IMR-90 (cell line): ENCODE data around the gene GNG2. TPM values are rescaled to one million over a fixed set of nuclear protein-coding genes. Genes with fewer than 3 reads are reported as not detected.

Experiments
- ATAC-seq: fragments of 200-7000 bp; cut with Tn5 transposase; 2 replicates; pipeline ENCODE4 v1.9.1; 2020; ENCODE audit warnings: low read depth, mild to moderate bottlenecking, moderate library complexity
- BruUV-seq: library from RNA; stranded (reverse); fragments of 400-500 nt; replicated peaks from 2 replicates; lab custom pipeline; 2021; lab: Mats Ljungman, UMichigan
- CTCF ChIA-PET: fragments of 300-600 bp; formaldehyde crosslinking; extraction: SDS; loops from one replicate; lab custom pipeline; 2021; ENCODE audit warnings: antibody characterized with exemption; lab: Yijun Ruan, JAX
- POLR2A ChIA-PET: fragments of 300-600 bp; sonication (Branson Sonifier 250); formaldehyde crosslinking; loops from one replicate; lab custom pipeline; 2022; ENCODE audit warnings: antibody characterized with exemption; ENCODE audit not compliant: unreplicated experiment; lab: Charles Lee
- DNase-seq: peaks from one replicate; pipeline ENCODE4 v3.0.0; 2013
- H2AFZ ChIP-seq: replicated peaks from 2 replicates; pipeline ENCODE3; 2013; ENCODE audit warnings: low read length, mild to moderate bottlenecking; ENCODE audit not compliant: poor library complexity
- H2AK5ac ChIP-seq: 2 replicates; pipeline ENCODE4 v1.6.1; 2013; ENCODE audit warnings: low read depth, low read length, inconsistent platforms
- H2AK9ac ChIP-seq: replicated peaks from 2 replicates; pipeline ENCODE3; 2013; ENCODE audit warnings: mild to moderate bottlenecking, low read depth, low read length, moderate library complexity; ENCODE audit not compliant: poor library complexity
- H2BK120ac ChIP-seq: 2 replicates; pipeline ENCODE4 v1.6.1; 2013; ENCODE audit warnings: low read depth, low read length, inconsistent platforms
- H2BK15ac ChIP-seq: 3 replicates; pipeline ENCODE4 v1.6.1; 2013; ENCODE audit warnings: low read depth, low read length, inconsistent platforms
- H2BK20ac ChIP-seq: 2 replicates; pipeline ENCODE4 v1.6.1; 2013; ENCODE audit warnings: low read depth, mild to moderate bottlenecking, inconsistent platforms, low read length, moderate library complexity
- H2BK5ac ChIP-seq: 2 replicates; pipeline ENCODE4 v1.6.1; 2013; ENCODE audit warnings: mild to moderate bottlenecking, low read depth, low read length, inconsistent platforms; ENCODE audit not compliant: poor library complexity, severe bottlenecking
- H3K14ac ChIP-seq: replicated peaks from 2 replicates; pipeline ENCODE4 v1.6.1; 2013; ENCODE audit warnings: low read depth, low read length, inconsistent platforms
- H3K18ac ChIP-seq: 2 replicates; pipeline ENCODE4 v1.6.1; 2013; ENCODE audit warnings: low read depth, low read length, control low read depth
- H3K23ac ChIP-seq: 2 replicates; pipeline ENCODE4 v1.6.1; 2013; ENCODE audit warnings: low read depth, low read length, inconsistent platforms
- H3K27ac ChIP-seq: 2 replicates; pipeline ENCODE4 v1.5.1; 2013; ENCODE audit warnings: mild to moderate bottlenecking, control low read depth, low read length; ENCODE audit not compliant: insufficient read depth
- H3K27me3 ChIP-seq: 2 replicates; pipeline ENCODE4 v1.6.1; 2013; ENCODE audit warnings: low read length; ENCODE audit not compliant: control insufficient read depth, insufficient read depth
- H3K36me3 ChIP-seq: 2 replicates; pipeline ENCODE4 v1.6.1; 2013; ENCODE audit warnings: low read length, mixed read lengths; ENCODE audit not compliant: control insufficient read depth, insufficient read depth
- H3K4ac ChIP-seq: 2 replicates; pipeline ENCODE4 v1.6.1; 2013; ENCODE audit warnings: low read depth, low read length, inconsistent platforms
- H3K4me1 ChIP-seq: 2 replicates; pipeline ENCODE4 v1.6.1; 2013; ENCODE audit warnings: low read length, mixed read lengths; ENCODE audit not compliant: control insufficient read depth, insufficient read depth
- H3K4me2 ChIP-seq: 2 replicates; pipeline ENCODE4 v1.6.1; 2013; ENCODE audit warnings: low read depth, mild to moderate bottlenecking, control low read depth, low read length, moderate library complexity
- H3K4me3 ChIP-seq: 2 replicates; pipeline ENCODE4 v1.5.1; 2013; ENCODE audit warnings: low read depth, mild to moderate bottlenecking, control low read depth, low read length, moderate library complexity; ENCODE audit not compliant: insufficient read depth
- H3K56ac ChIP-seq: 2 replicates; pipeline ENCODE4 v1.6.1; 2013; ENCODE audit warnings: low read length, inconsistent platforms; ENCODE audit not compliant: insufficient read depth; ENCODE audit errors: extremely low read depth
- H3K79me1 ChIP-seq, 2 experiments: 2 replicates each; pipeline ENCODE4 v1.6.1; 2013; ENCODE audit warnings: low read length in 2 of 2, inconsistent platforms in 1 of 2, low read depth in 1 of 2
- H3K9ac ChIP-seq: 2 replicates; pipeline ENCODE4 v1.6.1; 2013; ENCODE audit warnings: low read depth, low read length, control low read depth
- H3K9me1 ChIP-seq: 2 replicates; pipeline ENCODE4 v1.6.1; 2013; ENCODE audit warnings: low read length, inconsistent platforms; ENCODE audit not compliant: insufficient read depth
- H3K9me3 ChIP-seq: 2 replicates; pipeline ENCODE4 v1.6.1; 2013; ENCODE audit warnings: low read length; ENCODE audit not compliant: control insufficient read depth, insufficient read depth
- H4K20me1 ChIP-seq: 2 replicates; pipeline ENCODE4 v1.6.1; 2013; ENCODE audit warnings: low read length, inconsistent platforms; ENCODE audit not compliant: insufficient read depth
- H4K5ac ChIP-seq: 2 replicates; pipeline ENCODE4 v1.6.1; 2013; ENCODE audit warnings: mild to moderate bottlenecking, low read depth, low read length, control low read depth
- H4K8ac ChIP-seq, 2 experiments: 2 replicates each; pipeline ENCODE4 v1.6.1; 2013; ENCODE audit warnings: low read depth in 2 of 2, low read length in 2 of 2, control low read depth in 1 of 2, inconsistent platforms in 1 of 2
- H4K91ac ChIP-seq: 2 replicates; pipeline ENCODE4 v1.6.1; 2013; ENCODE audit warnings: low read depth, low read length, inconsistent platforms; ENCODE audit not compliant: insufficient read depth
- CEBPB ChIP-seq: IDR thresholded peaks from 2 replicates; pipeline ENCODE4 v1.6.1; 2012; ENCODE audit warnings: low read depth, low read length, improper control_type of control experiment
- FOS ChIP-seq: fragments of 150-350 bp; IDR thresholded peaks from 2 replicates; pipeline ENCODE4 v1.6.1; 2016; ENCODE audit warnings: low read depth, low read length
- MAFK ChIP-seq: IDR thresholded peaks from 2 replicates; pipeline ENCODE4 v1.6.1; 2012; ENCODE audit warnings: low read depth, low read length, improper control_type of control experiment
- MXI1 ChIP-seq: IDR thresholded peaks from 2 replicates; pipeline ENCODE4 v1.6.1; 2012; ENCODE audit warnings: low read depth, mild to moderate bottlenecking, low read length, moderate library complexity, borderline replicate concordance
- NFE2L2 ChIP-seq: fragments of 150-350 bp; IDR thresholded peaks from 2 replicates; pipeline ENCODE4 v1.6.1; 2016; ENCODE audit warnings: low read depth, mild to moderate bottlenecking, low read length
- RCOR1 ChIP-seq: IDR thresholded peaks from 2 replicates; pipeline ENCODE4 v1.6.1; 2012; ENCODE audit warnings: mild to moderate bottlenecking, low read length, improper control_type of control experiment; ENCODE audit not compliant: insufficient replicate concordance
- WGBS, 2 experiments: methylation state at CpG; one replicate each; pipeline versions ENCODE4 v1.1.5 to v1.1.7; 2013; ENCODE audit warnings: missing lambda C conversion rate in 2 of 2; ENCODE audit not compliant: insufficient read length in 1 of 2; ENCODE audit errors: extremely low coverage in 2 of 2; 5-methylcytosine and 5-hydroxymethylcytosine counted together
- dilution Hi-C: fragments of 300-500 bp; cut with HindIII; formaldehyde crosslinking; loops from one replicate; pipeline ENCODE4 v1.14.3; 2018; ENCODE audit warnings: low sequenced_read_pairs; ENCODE audit not compliant: unreplicated experiment
- in situ Hi-C: fragments of 300-500 bp; cut with MboI; formaldehyde crosslinking; loops from 3 replicates; pipeline ENCODE4 v1.14.3; 2019; ENCODE audit warnings: low sequenced_read_pairs, inconsistent platforms, mixed read lengths
- intact Hi-C: fragments of 100-400 bp; cut with micrococcal nuclease; formaldehyde crosslinking; loops from 2 replicates; pipeline ENCODE4 v1.10.0; 2022
- polyA plus RNA-seq, 3 experiments: library from polyadenylated mRNA; depleted of rRNA; stranded (reverse); fragments of >200 nt; gene quantifications; 2 replicates each; pipeline ENCODE4 v1.2.3, GENCODE V29; 2012; ENCODE audit warnings: low replicate concordance in 1 of 3
- total RNA-seq: library from RNA; depleted of rRNA; stranded (reverse); fragments of >200 nt; gene quantifications from 2 replicates; pipeline ENCODE4 v1.2.3, GENCODE V29; 2012

Gene GNG2
- total and polyA plus RNA-seq, 2 of the 4 experiments (the other 2 are of a cell fraction), result 13.1 to 14.6 TPM

- H4K20me1 ChIP-seq, result no peaks in the 10 kb centered on the region
- H4K91ac ChIP-seq, result no peak overlapping the region; the same call in 1 of the 2 replicates
- H3K4me1 ChIP-seq, result peaks cover 4% of the 10 kb centered on the region; the same call in 1 of the 2 replicates
- no peak overlapping the region for H2BK20ac ChIP-seq
- in situ Hi-C loops (loop anchor here (25.0 kb wide), 1 partner anchor 698 kb away; the partner anchor contains the start of gene PSMC6), intact Hi-C loops (no loop called here), dilution Hi-C loops (no loop called here)
- H3K18ac ChIP-seq, result no peak overlapping the region
- H2AFZ ChIP-seq, result no peak overlapping the region
- H3K9me3 ChIP-seq, result no peaks in the 10 kb centered on the region
- CTCF ChIA-PET, result interaction anchor here (0.6 kb wide), 3 partner anchors 48 to 134 kb away, joined by 3 read pairs; no protein-coding TSS in a partner anchor
- no peak overlapping the region for H4K5ac ChIP-seq
- H2AK9ac ChIP-seq, result no peak overlapping the region
- TF ChIP-seq NFE2L2 (no peak), CEBPB (no peak), MXI1 (no peak), RCOR1 (no peak), MAFK (no peak), FOS (no peak)
- no peak overlapping the region for H3K56ac ChIP-seq
- H3K27ac ChIP-seq, result no peak overlapping the region
- H3K9ac ChIP-seq, result no peak overlapping the region
- peaks cover 36 to 69% of the 10 kb centered on the region in 2 experiments; a peak in 3 of 4 replicates for H3K79me1 ChIP-seq
- no peak overlapping the region for H2AK5ac ChIP-seq
- WGBS, 2 experiments, result no CpG with 5 or more reads among the region's 15 CpGs
- no peaks in the 10 kb centered on the region for H3K27me3 ChIP-seq
- no TSS peak for BruUV-seq
- H3K36me3 ChIP-seq, result peaks cover 82% of the 10 kb centered on the region
- H3K23ac ChIP-seq, result no peak overlapping the region
- H3K4ac ChIP-seq, result no peak overlapping the region
- H3K9me1 ChIP-seq, result peaks cover 21% of the 10 kb centered on the region
- POLR2A ChIA-PET, result no interaction called here
- no peak overlapping the region for H2BK15ac ChIP-seq
- DNase-seq (no peak), ATAC-seq (no peak)
- H4K8ac ChIP-seq, result no peak overlapping the region
- no peak overlapping the region for H3K14ac ChIP-seq
- H3K4me2 ChIP-seq, result no peak overlapping the region
- H3K4me3 ChIP-seq, result no peak overlapping the region
- no peak overlapping the region for H2BK5ac ChIP-seq
- no peak overlapping the region for H2BK120ac ChIP-seq
These were observed 154.3 kb downstream of the GNG2 start for GRCh38 chr14:52014601-52015267.
